Measurements from ENCODE around the gene FGF12.
A peak's percentile ranks its signal among the peaks of the same experiment; 100 is the strongest.
"Not testable (repeated sequence)": the region's sequence is repeated elsewhere in the genome, so short reads cannot be mapped to it uniquely, and the experiment has no call there.

FGF12 gene

DNA sequence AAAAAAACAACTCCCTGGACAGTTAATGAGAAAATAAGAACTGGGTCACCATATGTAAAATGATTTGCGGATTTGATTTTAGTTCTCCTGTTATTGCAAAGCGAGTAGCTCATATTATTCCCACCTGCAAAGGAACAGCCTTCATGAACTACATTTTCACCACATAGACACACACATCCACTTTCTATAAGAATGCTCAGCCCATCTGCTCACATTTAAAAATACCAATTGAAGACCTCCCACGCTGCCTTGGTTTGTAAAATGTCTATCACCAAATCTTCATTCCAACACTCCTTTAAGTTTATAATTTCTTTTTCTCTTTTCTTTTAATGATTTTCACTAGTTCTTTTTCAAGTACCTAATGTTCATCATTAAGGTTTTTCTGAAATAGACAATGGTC lies 148.6 kb downstream of the FGF12 start:
- no peak for DNase-seq (ENCODE audit: low read depth in 2 of 2)

DNA sequence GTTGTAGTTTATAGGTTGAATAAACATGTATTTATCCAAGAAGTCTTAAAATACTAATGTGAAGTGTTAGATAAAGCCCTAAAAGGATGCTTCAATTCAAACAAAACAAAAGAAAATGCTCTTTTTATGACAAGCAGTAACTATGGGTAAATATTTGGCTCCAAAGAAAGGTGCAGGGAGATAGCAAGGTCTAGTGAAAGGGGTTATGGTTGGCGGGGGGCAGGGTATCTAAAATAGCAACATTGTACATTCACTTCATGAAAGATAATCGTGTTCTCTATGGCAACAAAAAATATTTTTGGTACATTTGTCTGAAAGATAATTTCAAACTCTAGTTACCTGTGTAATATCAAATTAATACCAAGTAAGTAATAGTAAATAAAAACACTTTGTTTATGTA lies 149.5 kb downstream of the FGF12 start:
- no peak for DNase-seq (ENCODE audit: low read depth in 2 of 2)

DNA sequence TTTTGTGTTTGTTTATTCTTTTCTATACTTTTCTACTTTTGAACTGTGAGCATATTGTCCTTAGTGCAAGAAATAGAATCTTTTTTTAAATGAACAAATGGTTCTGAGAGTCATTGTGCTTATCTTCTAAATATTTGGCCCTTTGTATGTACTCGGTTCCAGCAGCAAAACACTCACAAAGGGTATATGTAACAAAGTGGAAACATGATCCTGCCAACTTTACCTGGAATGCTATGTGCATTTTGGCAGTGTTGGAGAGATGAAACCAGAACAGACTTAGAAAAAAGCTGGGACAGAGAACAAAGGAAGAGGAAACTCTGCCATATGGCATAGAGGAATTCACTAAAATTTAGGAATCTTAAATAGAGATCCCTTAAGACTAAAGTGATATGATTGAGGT lies 150.1 kb downstream of the FGF12 start:
- DNase-seq (ENCODE audit: low read depth in 2 of 2) = no peak

DNA sequence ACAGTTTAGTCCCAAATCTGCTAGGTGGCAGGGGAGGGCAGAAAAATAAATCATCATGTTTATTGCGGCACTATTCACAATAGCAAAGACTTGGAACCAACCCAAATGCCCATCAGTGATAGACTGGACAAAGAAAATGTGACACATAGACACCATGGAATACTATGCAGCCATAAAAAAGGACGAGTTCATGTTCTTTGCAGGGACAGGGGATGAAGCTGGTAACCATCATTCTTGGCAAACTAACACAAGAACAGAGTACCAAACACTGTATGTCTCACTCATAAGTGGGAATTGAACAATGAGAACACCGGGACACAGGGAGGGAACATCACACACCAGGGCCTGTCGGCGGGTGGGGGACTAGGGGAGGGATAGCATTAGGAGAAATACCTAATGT lies 150.6 kb downstream of the FGF12 start:
- not testable (repeated sequence) for DNase-seq (ENCODE audit: low read depth in 2 of 2)

DNA sequence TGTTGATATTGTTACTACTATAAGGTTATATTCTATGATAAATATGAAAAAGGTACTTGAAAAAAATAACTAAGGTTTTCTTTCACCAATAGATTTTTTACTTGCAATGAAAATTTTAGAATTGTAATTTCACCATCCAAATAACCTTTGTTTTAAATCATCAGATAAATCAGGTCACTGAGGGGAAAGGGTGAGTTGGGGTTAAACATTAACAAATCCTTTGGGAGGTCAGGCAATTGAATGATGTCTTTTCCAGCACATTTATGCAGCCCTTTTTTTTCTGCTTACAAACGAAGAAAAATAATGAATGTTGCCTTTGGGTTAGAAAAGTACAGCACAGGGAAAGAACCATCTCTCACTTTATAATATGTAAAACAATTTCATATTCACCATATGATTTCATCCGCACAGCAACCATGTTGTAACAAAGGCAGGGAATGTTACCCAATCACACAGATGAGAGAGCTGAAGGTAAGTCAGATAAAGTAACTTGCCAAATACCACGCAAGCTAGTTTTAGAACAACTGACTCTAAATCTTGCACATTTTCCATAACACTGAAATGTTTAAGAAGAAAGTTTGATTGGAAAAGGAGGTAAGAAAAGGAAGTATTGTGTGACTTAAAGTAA lies 151.3 kb downstream of the FGF12 start:
- DNase-seq (ENCODE audit: low read depth in 2 of 2) = no peak

DNA sequence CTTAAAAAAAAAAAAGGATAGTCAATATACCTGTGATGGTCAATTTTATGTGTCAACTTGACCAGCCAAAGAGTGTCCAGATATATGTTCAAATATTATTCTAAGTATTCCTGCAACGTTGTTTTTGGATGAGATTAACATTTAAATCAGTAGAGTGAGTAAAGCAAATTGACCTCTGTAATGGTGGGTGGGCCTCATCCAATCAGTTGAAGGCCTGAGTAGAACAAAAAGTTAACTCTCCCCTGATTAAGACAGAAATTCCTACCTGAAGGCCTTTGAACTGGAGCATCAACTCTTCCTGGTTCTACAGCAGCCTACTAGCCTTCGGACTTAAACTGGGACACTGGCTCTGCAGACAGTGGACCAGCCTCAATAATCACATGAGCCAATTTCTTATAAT lies 154.1 kb downstream of the FGF12 start:
- DNase-seq (ENCODE audit: low read depth in 2 of 2) = no peak

DNA sequence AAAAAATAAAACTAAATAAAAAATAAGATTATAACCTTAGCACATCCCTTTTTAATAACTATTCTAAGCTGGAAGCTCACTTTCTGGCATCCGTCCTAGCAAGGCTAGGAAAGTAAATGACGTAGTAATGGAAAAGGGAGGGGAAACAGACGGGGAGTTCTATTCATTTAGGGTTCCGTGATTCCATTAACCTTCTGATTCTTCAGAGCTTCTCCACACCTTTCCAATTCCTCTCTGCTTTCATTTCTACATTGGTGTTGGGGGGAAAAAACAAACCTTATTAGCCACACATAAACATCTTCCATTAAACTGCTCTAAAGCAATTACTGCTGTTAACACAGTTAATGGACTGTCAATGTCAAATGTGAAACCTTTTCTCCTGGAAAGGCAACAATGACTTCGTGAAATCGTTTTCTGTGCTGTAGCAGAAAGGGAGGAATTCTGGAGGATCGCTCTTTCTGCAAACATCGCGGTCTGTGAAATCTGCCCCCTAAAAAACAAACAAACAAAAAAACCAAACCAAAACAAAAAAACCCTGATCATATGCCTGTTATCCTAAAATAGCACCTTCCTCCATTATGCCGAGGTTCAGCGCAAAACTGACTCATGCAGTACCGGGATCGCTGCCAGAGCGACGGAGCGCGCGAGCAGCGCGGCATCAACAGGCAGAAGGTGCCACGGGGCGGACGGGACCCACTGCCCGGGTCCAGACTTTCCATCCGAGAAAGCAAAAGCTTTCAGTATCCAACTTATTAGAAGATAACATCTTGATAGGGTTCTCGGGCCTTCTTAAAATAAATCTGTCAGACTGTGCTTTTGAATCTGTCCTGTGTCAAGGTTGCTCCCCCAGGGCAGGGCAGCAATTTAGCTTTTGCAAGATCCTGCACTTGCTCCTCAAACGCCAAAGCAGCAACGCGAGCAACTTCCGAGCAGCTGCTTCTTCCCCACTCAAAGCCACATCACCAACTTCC lies 156.2 kb downstream of the FGF12 start:
- DNase-seq (ENCODE audit: low read depth in 2 of 2) = peak in 1 of 2 experiments; percentile 4

DNA sequence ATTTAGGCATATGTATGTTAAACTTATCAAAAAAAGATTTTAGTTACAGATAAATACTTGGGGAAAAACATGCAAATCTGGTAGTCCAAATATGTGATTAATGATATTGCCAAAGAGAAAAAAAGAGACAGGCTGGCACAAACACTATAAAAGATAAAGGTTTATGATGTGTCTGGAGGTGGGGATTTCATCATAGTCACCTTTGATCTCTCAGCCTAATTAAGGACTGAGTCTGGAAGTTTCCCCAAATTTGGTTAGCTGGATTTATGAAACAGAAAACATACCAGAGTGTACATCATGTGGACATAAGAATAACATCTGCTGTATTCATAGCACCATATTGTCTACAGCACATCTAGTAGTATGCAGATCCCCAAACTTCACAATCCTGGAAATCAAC lies 157.0 kb downstream of the FGF12 start:
- no peak for DNase-seq (ENCODE audit: low read depth in 2 of 2)

DNA sequence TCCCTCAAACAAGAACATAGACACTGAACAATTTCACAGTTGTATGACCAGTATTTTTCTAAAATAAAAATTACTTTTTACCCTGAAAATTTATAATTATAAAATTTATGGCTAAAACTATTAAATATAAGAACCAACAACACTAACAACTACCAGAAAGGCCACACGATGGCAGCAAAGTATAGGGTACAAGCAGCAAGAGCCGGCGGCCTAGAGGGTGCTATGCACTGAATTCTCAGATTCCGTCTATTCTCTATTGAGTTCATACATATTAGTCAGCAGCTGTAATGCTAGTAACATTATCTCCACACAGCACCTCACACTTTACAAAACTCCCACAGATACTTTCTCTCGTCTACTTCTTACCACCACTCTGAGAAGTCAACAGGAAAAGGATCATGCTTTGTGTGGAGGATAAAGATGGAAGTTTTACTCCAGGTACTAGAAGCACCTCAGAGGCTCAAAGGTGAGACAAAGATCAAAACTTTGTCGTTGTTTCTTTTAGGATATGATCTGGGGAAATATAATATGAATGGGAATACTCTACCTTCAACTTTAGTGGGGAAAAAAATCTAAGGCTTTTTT lies 160.5 kb downstream of the FGF12 start:
- DNase-seq (ENCODE audit: low read depth in 2 of 2) = peak; percentile 41 to 57

DNA sequence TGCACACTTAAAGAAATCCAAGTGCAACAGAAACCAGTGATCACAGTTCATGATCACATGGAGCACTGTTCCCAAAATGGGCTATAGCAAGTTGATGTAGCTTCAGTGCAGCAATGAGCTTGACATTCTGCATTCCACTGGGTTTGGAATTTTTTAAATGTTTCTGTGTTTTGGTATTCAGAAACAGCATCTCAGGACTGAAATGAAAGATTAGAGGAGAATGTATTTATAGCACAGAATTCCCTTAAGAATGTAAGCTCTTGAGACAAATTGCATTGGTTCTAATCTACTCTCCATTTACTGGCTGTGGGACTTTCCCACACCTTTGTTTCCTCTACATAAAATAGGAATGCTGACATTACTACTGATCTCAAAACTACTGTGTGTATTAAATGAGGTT lies 162.7 kb downstream of the FGF12 start:
- no peak for DNase-seq (ENCODE audit: low read depth in 2 of 2)

DNA sequence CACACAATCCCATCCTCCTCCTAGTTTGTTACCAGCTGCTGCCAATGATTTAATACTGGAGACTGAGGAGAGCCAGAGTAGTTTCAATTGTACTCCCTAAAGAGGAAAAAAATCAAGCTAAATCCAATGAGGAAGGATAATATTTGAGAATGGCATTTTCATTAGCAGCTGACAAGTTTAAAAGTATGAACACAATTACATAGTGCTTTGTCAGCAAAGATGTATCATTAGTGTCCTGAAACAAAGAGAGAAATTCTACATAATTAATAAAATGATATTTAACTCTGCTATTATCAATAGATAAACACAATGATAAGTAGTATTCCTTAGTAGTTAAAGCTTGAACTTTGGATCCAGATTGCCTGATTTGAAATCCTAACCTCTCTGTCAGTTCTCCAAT lies 163.9 kb downstream of the FGF12 start:
- no peak for DNase-seq (ENCODE audit: low read depth in 2 of 2)

DNA sequence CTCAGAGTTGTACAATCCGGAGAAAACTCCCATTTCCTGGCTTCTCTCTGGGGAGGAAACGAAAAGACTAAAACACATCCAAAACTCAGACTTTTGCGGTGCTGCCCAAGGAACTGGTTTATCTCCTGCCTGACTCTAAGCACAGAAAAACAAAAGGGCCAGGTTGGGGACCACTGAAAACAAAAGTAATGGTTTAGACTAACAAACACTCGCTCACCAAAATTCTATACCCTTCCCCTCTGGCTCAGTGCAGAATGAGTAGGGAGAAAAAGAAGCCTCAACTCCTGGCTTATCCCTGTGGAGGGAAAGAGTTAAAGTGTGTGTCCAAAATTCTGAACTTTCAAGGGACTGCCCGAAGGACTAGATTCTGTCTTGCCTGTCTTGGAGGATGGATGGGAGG lies 173.6 kb downstream of the FGF12 start:
- no peak for DNase-seq (ENCODE audit: low read depth in 2 of 2)

DNA sequence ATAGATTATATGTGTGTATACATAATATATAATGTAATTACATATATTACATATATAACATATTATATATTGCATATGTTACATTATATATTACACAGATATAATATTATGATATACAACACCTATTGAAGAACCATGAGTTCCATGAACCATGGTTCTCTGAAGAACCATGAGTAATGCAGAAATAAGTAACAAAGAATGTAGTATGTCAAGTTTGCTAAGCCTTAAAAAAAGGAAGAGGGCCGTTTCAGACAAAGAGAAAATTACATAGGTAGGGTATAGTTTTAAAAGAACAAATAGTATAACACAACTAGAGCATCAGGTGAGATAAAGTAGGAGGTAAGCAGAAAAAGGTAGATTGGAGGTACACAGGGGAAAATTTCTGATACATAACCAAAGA lies 177.0 kb downstream of the FGF12 start:
- no peak for DNase-seq (ENCODE audit: low read depth in 2 of 2)

DNA sequence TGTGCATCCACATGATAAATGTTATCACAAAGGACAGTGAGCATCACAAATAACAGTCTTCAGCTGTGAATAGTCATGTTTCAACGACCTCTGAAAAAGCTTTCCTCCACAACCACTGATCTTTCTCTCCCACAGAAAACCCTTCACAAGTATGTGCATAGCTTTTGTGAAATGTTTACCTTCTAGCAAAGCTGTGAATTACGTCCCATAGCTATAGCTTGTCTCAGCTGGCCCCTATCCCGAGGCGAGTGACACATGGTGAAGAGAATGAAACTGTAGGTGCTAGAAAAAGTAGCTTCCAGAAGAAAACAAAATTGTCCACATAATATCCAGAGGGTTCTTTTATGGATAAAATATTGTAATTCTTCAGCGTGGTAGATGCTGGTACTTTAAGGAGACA lies 182.0 kb downstream of the FGF12 start:
- no peak for DNase-seq (ENCODE audit: low read depth in 2 of 2)

DNA sequence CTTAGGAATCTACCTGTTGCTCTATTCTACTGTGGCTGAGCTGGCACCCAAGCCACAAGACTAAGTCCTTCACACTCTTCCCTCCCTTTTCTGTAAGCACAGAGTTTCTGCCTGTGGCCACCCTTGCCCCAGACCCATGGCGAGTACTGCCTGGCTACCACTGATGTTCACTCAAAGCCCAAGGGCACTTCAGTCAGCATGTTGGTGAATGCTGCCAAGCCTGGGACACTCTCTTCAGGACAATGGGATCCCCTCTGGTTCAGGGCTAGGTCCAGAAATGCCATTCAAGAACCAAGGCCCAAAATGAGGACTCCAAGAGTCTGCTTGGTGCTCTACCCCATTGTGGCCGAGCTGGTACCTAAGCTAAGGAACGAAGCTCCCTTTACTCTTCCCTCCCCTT lies 184.2 kb downstream of the FGF12 start:
- DNase-seq (ENCODE audit: low read depth in 2 of 2) = no peak

DNA sequence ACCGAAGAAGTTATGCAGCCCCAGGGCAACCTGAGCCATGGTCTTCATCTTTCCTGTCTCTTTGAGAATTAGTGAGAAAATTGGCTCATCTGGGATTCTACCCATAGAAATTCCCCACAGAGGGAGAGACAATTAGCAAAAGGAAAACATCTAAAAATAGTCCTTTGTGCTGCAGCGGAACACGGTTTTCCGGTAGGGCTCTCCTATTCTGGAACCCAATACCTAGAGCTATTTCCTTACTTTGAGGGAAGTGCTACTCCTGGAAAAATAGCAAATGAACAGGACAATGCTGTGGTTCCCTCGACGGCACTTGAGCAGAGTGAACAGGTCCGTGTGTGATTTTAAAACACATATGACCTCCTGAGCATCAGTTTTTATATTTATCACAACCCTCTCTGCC lies 210.5 kb downstream of the FGF12 start:
- DNase-seq (ENCODE audit: low read depth in 2 of 2) = no peak

DNA sequence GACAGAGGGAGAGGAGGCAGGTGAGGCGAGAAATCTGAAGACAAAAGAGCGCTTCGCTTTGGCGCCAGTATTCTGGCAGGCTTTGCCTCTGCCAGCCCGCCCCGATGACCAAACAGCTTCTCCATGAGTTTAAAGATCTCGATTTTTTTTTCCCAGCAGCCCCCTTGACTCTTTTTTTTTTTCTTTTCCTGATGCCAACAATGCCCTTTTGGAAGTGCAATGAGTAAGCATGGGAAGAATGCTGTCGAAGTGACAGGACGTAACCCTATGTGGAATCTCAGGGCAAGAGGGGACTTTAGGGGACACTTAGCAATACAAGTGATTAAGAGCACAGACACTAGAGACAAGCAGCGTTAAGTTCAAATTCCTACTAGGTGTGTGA lies 211.7 kb downstream of the FGF12 start:
- DNase-seq (ENCODE audit: low read depth in 2 of 2) = no peak

DNA sequence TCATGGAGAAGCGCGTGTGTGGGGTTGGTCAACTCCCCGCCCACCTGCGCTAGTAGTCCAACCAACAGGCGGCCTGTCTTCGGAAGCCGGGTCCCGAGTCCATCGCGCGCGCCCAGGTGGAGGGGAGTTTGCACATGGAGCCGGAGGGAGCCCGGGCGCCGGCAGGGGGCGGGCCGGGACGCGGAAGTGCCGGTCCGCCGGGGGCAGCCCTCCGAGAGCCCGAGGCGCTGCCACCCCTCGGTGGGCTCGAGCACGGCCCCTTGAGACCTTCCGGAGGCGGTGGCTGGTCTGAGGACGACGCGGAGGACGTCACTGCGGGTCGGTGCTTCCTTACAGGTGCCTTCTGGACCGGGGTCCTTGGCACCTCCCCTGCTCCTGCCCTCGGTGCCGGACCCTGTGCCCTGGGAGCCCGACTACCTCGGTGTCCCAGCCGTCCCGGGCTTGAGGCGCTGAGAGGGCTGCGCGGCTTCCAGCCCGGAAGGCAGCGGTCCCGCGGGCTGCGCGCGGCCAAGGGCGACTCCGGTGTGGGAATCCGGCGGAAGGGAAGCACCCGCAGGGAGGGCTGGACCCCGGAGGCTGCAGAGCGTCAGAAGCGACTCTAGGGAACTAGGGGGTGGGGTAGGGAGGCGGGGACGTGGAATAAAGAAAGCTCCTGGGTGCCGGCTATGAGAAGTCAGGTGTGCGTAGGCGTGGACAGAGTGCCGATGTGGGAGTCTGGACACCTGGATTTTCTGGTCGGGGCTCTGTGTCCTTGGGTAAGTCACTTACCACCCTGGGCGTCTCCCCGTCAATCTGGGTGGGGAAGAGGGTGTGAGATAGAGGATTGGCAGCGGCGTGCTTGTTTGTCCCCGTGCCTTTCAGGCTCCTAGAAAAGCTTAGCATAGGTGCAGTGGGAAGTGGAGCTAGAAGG lies 212.3 kb downstream of the FGF12 start:
- no peak for DNase-seq (ENCODE audit: low read depth in 2 of 2)

DNA sequence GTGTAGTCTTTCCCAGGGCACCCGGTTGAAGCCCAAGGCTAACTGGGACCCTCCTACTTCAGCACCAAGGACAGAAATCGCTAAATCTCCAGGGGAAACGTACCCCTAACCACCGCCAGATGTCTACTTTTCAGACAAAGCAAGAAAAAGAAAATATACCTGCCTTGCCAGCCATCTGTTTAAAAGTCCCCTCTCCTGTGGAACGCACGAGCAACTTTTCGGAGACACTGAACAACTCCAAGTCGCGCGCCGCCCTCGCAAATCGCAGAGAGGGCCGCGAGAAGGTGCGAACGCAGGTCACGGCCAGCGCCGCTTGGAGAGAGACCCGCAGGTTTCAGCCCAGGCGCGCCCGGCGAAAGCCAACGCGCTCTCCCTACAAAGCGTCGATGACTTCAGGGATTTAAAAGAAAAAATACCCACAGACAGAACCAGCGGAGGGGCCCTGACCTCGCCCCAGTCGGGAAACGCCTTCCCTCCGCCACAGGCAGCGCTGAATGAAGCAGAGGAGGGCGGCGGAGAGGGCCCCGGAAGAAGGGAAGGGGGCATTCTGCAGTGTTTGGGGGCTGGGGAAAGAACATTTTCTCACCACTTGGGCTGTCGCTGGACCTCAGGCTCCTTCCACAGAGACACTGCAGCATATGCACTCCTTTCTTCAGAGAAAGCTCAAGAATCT lies 213.1 kb downstream of the FGF12 start:
- peak; percentile 0 to 8 for DNase-seq (ENCODE audit: low read depth in 2 of 2)

DNA sequence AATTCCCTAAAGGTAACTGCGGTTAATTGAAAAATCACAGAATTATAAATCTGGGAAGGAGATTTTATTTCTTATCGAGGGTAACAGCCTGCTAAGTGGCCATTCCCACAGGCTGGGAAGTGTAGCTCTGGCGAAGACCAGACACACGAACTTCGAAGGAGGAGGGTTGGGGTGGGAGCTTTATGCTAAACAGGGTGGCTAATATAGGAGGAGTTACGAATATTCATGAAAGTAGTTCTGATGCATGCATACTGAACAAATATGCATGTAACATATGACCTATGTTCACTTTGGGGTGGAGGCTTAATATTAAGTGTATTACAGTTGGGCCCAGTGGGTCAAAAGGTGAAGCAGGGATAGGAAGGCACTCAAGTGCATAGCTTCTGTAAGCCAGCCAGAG lies 221.6 kb downstream of the FGF12 start:
- DNase-seq (ENCODE audit: low read depth in 2 of 2) = no peak

DNA sequence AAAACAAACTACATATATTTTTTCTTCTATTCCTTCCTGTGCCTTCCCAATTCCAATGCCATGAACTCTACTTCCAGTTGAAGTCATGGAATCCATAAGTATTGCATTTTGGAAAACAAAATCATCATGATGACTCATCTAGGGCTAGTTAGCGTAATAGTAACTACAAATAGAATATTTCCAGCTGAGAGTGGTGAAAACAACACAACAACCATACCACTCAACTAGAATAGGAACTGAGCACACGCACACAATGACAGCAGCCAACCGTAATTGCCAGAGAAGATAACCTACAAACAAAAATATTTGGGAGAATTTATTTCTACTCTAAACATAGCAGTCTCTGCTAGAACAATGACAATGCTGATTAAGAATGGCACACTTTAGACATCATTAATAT lies 225.9 kb downstream of the FGF12 start:
- DNase-seq (ENCODE audit: low read depth in 2 of 2) = no peak

Measured in fibroblast of skin of left quadriceps (primary cell).